Astrocyte (in vitro differentiated cells and primary cell): ENCODE data around the gene NCOA3. TPM values are rescaled to one million over a fixed set of nuclear protein-coding genes. Genes with fewer than 3 reads are reported as not detected.

Experiments used
- DNase-seq: peaks from one replicate; pipeline ENCODE4 v3.0.0-alpha.2; 2010; ENCODE audit warnings: low read depth
- FAIRE-seq: peaks from 2 replicates; lab custom pipeline; 2011; peaks lifted over from hg19 to GRCh38; lab: Jason Lieb, UNC
- H2AFZ ChIP-seq: 2 replicates; pipeline ENCODE4 v1.6.0; 2012; ENCODE audit warnings: low read depth, low read length, inconsistent platforms
- H3K27ac ChIP-seq: 2 replicates; pipeline ENCODE4 v1.5.1; 2011; ENCODE audit warnings: low read depth, low read length, inconsistent platforms
- H3K27me3 ChIP-seq: 2 replicates; pipeline ENCODE4 v1.6.0; 2011; ENCODE audit warnings: low read length, inconsistent platforms; ENCODE audit not compliant: insufficient read depth
- H3K36me3 ChIP-seq: 2 replicates; pipeline ENCODE4 v1.5.1; 2011; ENCODE audit warnings: low read length, inconsistent platforms; ENCODE audit not compliant: insufficient read depth
- H3K4me1 ChIP-seq: 2 replicates; pipeline ENCODE4 v1.5.1; 2011; ENCODE audit warnings: low read length, inconsistent platforms; ENCODE audit not compliant: insufficient read depth
- H3K4me2 ChIP-seq: 2 replicates; pipeline ENCODE4 v1.6.0; 2012; ENCODE audit warnings: low read length, inconsistent platforms
- H3K4me3 ChIP-seq: 2 replicates; pipeline ENCODE4 v1.5.1; 2011; ENCODE audit warnings: low read depth, mild to moderate bottlenecking, low read length, inconsistent platforms; ENCODE audit not compliant: insufficient read depth
- H3K79me2 ChIP-seq: 2 replicates; pipeline ENCODE4 v1.6.0; 2012; ENCODE audit warnings: mild to moderate bottlenecking, low read length, inconsistent platforms; ENCODE audit not compliant: insufficient read depth
- H3K9ac ChIP-seq: 2 replicates; pipeline ENCODE4 v1.6.0; 2012; ENCODE audit warnings: mild to moderate bottlenecking, low read length, inconsistent platforms
- H3K9me3 ChIP-seq: 2 replicates; pipeline ENCODE4 v1.5.1; 2012; ENCODE audit warnings: low read depth, mild to moderate bottlenecking, low read length, inconsistent platforms; ENCODE audit not compliant: insufficient read depth
- H4K20me1 ChIP-seq: 2 replicates; pipeline ENCODE4 v1.6.0; 2012; ENCODE audit warnings: low read length, inconsistent platforms; ENCODE audit not compliant: insufficient read depth
- H3K27ac Mint-ChIP-seq: one replicate; pipeline ENCODE4 v1.8.0; 2021; ENCODE audit warnings: mild to moderate bottlenecking, mixed read lengths; ENCODE audit not compliant: unreplicated experiment
- H3K27me3 Mint-ChIP-seq: one replicate; pipeline ENCODE4 v1.8.0; 2021; ENCODE audit warnings: low read depth, mixed read lengths; ENCODE audit not compliant: unreplicated experiment
- H3K36me3 Mint-ChIP-seq: one replicate; pipeline ENCODE4 v1.8.0; 2021; ENCODE audit warnings: low read depth, mixed read lengths; ENCODE audit not compliant: unreplicated experiment
- H3K4me1 Mint-ChIP-seq: one replicate; pipeline ENCODE4 v1.8.0; 2021; ENCODE audit warnings: low read depth, mixed read lengths; ENCODE audit not compliant: unreplicated experiment
- H3K4me3 Mint-ChIP-seq: one replicate; pipeline ENCODE4 v1.8.0; 2021; ENCODE audit warnings: mild to moderate bottlenecking, moderate library complexity, mixed read lengths; ENCODE audit not compliant: unreplicated experiment
- H3K9me3 Mint-ChIP-seq: one replicate; pipeline ENCODE4 v1.8.0; 2021; ENCODE audit warnings: mild to moderate bottlenecking, mixed read lengths; ENCODE audit not compliant: unreplicated experiment
- EZH2 ChIP-seq: IDR thresholded peaks from 2 replicates; pipeline ENCODE4 v1.6.1; 2012; ENCODE audit warnings: mild to moderate bottlenecking, low read length, inconsistent platforms; ENCODE audit not compliant: insufficient read depth
- total RNA-seq: library from RNA; stranded (reverse); gene quantifications from 2 replicates; pipeline ENCODE4 v1.2.1, GENCODE V29; 2021
- TF ChIP-seq, protein P1 (sequence below): IDR thresholded peaks from 2 replicates; pipeline ENCODE4 v1.5.1; 2011; ENCODE audit warnings: low read depth, mild to moderate bottlenecking, inconsistent platforms, low read length, moderate library complexity; ENCODE audit not compliant: insufficient read depth

Gene NCOA3
- total RNA-seq, 1 donor from 2014 or later, result 30.5 TPM

DNA sequence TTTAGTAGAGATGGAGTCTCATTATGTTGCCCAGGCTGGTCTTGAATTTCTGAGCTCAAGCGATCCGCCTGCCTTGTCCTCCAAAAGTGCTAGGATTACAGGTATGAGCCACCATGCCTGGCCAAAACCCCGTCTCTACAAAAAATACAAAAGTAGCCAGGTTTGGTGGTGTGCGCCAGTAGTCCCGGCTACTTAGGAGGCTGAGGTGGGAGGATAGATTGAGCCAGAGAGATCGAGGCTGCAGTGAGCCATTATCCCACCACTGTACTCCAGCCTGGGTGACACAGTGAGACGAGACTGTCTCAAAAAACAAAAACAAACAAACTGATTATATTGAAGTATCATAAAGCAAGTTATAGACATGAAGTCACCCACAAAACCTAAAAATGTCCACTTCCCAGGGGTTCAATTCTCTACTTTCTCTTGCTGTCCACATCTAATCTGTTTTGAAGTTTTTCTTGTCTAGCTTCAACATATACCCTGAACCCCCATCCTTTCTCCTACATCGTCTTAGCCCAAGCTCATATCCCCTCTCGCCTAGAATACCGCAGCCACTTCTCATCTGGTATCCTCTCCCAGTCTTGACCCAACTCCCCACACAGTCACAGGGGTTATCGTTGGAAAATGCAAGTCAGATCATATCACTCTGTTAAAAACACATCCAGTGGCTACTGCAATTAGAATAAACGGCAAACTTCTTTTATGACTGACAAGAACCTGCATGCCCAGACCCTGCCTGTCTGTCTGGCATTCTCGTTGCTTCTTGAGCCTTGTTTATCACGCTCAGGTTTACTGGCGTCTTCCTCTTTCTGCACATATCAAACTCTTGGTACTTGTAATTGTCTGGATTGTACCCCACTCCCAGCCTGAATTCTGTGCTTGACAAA is 20.1 kb upstream of the NCOA3 start:
- Mint-ChIP-seq H3K4me1 (no peaks in the 10 kb centered on the region), H3K36me3 (no peaks in the 10 kb centered on the region), H3K27ac (no peak overlapping the region), H3K9me3 (no peaks in the 10 kb centered on the region), H3K27me3 (no peaks in the 10 kb centered on the region), H3K4me3 (no peak overlapping the region)
- H3K4me1 ChIP-seq, result no peaks in the 10 kb centered on the region
- H3K27me3 ChIP-seq, result peaks cover 8% of the 10 kb centered on the region
- DNase-seq (no peak), FAIRE-seq (no peak)
- H3K4me2 ChIP-seq, result no peak overlapping the region
- no peak overlapping the region for H3K27ac ChIP-seq
- no peak overlapping the region for H3K9ac ChIP-seq
- no peaks in the 10 kb centered on the region for H4K20me1 ChIP-seq
- TF ChIP-seq EZH2, result no peak
- TF ChIP-seq, protein P1, sequence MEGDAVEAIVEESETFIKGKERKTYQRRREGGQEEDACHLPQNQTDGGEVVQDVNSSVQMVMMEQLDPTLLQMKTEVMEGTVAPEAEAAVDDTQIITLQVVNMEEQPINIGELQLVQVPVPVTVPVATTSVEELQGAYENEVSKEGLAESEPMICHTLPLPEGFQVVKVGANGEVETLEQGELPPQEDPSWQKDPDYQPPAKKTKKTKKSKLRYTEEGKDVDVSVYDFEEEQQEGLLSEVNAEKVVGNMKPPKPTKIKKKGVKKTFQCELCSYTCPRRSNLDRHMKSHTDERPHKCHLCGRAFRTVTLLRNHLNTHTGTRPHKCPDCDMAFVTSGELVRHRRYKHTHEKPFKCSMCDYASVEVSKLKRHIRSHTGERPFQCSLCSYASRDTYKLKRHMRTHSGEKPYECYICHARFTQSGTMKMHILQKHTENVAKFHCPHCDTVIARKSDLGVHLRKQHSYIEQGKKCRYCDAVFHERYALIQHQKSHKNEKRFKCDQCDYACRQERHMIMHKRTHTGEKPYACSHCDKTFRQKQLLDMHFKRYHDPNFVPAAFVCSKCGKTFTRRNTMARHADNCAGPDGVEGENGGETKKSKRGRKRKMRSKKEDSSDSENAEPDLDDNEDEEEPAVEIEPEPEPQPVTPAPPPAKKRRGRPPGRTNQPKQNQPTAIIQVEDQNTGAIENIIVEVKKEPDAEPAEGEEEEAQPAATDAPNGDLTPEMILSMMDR, result no peak
- no peak overlapping the region for H3K4me3 ChIP-seq
- H3K79me2 ChIP-seq, result no peaks in the 10 kb centered on the region
- H3K36me3 ChIP-seq, result no peaks in the 10 kb centered on the region
- H2AFZ ChIP-seq, result no peak overlapping the region
- H3K9me3 ChIP-seq, result no peaks in the 10 kb centered on the region

DNA sequence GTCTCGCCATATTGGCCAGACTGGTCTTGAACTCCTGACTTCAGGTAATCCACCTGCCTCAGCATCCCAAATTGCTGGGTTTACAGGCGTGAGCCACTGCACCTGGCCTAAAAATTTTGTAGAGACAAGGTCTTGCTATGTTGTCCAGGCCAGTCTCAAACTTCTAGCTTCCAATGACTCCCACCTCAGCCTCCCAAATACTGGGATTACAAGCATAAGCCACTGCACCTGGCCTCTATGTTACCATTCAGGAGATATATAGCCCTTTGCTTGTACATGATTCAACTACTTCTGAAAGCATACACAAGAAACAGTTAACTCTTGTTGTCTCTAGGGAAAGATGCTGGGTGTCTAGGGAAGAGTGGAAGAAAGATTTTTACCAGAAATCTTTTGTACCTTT is 19.0 kb upstream of the NCOA3 start:
- no peaks in the 10 kb centered on the region for H3K9me3 Mint-ChIP-seq
- Histone ChIP-seq H3K4me1 (no peaks in the 10 kb centered on the region), H4K20me1 (no peaks in the 10 kb centered on the region), H3K9me3 (no peaks in the 10 kb centered on the region), H3K4me3 (no peak overlapping the region), H2AFZ (no peak overlapping the region), H3K36me3 (no peaks in the 10 kb centered on the region), H3K9ac (no peak overlapping the region), H3K4me2 (no peak overlapping the region), H3K27ac (no peak overlapping the region), H3K27me3 (peaks cover 8% of the 10 kb centered on the region), H3K79me2 (no peaks in the 10 kb centered on the region)
- H3K4me3 Mint-ChIP-seq, result no peak overlapping the region
- FAIRE-seq (no peak), DNase-seq (no peak)
- H3K36me3 Mint-ChIP-seq, result no peaks in the 10 kb centered on the region
- TF ChIP-seq EZH2, result no peak
- TF ChIP-seq, protein P1, result no peak
- peaks cover 8% of the 10 kb centered on the region for H3K4me1 Mint-ChIP-seq
- H3K27me3 Mint-ChIP-seq, result no peaks in the 10 kb centered on the region
- no peak overlapping the region for H3K27ac Mint-ChIP-seq

DNA sequence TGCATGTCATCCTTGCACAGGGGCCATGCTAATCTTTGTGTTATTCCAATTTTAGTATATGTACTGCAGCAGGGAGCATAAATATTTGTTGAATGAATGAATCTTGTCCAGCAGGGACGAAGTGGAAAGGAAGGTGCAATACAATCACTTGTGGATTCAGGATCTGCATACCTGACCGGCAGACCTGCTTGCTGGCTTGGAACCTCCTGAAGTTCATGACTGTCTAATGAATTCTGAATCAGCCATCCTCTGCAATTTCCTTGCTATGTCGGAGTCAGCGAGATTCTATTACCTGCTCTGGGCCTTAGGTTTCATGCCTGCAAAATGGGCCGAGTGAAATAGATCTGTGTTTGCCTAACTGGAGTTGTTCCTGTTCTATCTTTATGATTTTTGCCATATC is 17.4 kb upstream of the NCOA3 start:
- Histone ChIP-seq H3K4me1 (no peaks in the 10 kb centered on the region), H4K20me1 (no peaks in the 10 kb centered on the region), H3K9ac (no peak overlapping the region), H3K4me3 (no peak overlapping the region), H3K4me2 (no peak overlapping the region), H3K9me3 (no peaks in the 10 kb centered on the region), H3K36me3 (no peaks in the 10 kb centered on the region), H3K79me2 (no peaks in the 10 kb centered on the region), H3K27ac (no peak overlapping the region), H2AFZ (no peak overlapping the region), H3K27me3 (peaks cover 8% of the 10 kb centered on the region)
- Mint-ChIP-seq H3K4me3 (no peak overlapping the region), H3K9me3 (no peaks in the 10 kb centered on the region), H3K27ac (no peak overlapping the region), H3K36me3 (no peaks in the 10 kb centered on the region), H3K27me3 (no peaks in the 10 kb centered on the region), H3K4me1 (peaks cover 8% of the 10 kb centered on the region)
- TF ChIP-seq, protein P1, result no peak
- no peak for TF ChIP-seq EZH2
- DNase-seq (no peak), FAIRE-seq (no peak)
